Breast epithelium (tissue), 3 donors: ENCODE data around the gene CASKIN2.

Source experiments
- POLR2A ChIP-seq: fragments of 450-650 bp; IDR thresholded peaks from one replicate; pipeline ENCODE4 v1.6.1; 2016; ENCODE audit warnings: antibody characterized with exemption, mild to moderate bottlenecking, moderate library complexity
- POLR2AphosphoS5 ChIP-seq, 3 donors: sonication (generic); formaldehyde crosslinking; IDR thresholded peaks; one replicate each; pipeline ENCODE4 v1.6.1; 2017; ENCODE audit warnings: antibody characterized with exemption in 3 of 3
- TF ChIP-seq, protein P1 (sequence below), 3 donors: fragments of 450-650 bp; IDR thresholded peaks; one replicate each; pipeline ENCODE4 v1.5.1; 2016 to 2017; ENCODE audit warnings: antibody characterized with exemption in 3 of 3, mild to moderate bottlenecking in 3 of 3, moderate library complexity in 3 of 3

DNA sequence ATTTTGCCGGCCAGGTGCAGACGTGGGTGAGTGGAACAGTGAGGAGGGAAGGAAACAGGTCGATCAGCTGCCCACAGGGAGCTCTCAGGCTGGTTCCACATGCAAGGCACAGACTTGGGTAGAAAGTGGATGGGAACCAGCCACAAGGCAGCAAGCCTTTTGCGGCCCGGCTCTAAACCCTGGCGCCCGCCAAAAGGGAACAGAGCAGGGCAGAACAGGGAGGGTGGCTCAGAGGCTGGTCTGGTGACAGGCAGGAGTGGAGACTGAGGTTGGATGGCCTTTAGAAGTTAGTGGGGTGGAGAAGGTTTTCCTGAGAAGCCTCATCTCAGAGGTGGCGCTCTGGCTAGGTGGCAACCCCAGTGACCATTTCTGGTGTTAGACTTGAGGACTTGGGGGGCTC, 20.5 kb upstream of the CASKIN2 start:
- TF ChIP-seq, protein P1, sequence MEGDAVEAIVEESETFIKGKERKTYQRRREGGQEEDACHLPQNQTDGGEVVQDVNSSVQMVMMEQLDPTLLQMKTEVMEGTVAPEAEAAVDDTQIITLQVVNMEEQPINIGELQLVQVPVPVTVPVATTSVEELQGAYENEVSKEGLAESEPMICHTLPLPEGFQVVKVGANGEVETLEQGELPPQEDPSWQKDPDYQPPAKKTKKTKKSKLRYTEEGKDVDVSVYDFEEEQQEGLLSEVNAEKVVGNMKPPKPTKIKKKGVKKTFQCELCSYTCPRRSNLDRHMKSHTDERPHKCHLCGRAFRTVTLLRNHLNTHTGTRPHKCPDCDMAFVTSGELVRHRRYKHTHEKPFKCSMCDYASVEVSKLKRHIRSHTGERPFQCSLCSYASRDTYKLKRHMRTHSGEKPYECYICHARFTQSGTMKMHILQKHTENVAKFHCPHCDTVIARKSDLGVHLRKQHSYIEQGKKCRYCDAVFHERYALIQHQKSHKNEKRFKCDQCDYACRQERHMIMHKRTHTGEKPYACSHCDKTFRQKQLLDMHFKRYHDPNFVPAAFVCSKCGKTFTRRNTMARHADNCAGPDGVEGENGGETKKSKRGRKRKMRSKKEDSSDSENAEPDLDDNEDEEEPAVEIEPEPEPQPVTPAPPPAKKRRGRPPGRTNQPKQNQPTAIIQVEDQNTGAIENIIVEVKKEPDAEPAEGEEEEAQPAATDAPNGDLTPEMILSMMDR (IDR thresholded peaks at IDR 0.05), result no peak
- TF ChIP-seq POLR2A (no peak), POLR2AphosphoS5 (IDR thresholded peaks at IDR 0.05) (no peak)
